ENCODE data around the gene PPP1CA. TPM values are rescaled to one million over a fixed set of nuclear protein-coding genes. Genes with fewer than 3 reads are reported as not detected.

The PPP1CA gene
- total and polyA plus RNA-seq, 4 donors, result 62.4 to 92.9 (median 75.9) TPM

GRCh38 chr11:67409781-67410368 lies 8.2 kb upstream of the PPP1CA start:
- Histone ChIP-seq H3K9ac (ENCODE audit: low read depth in 1 of 2, low read length in 2 of 2) (no peak overlapping the region), H3K9me3 (ENCODE audit: control insufficient read depth in 4 of 4, low read length in 3 of 4) (no peaks in the 10 kb centered on the region), H3K27me3 (ENCODE audit: control insufficient read depth in 4 of 4, insufficient read depth in 4 of 4, low read length in 3 of 4) (no peaks in the 10 kb centered on the region), H3K4me3 (ENCODE audit: low read depth in 1 of 3, low read length in 3 of 3) (no peak overlapping the region), H3K27ac (ENCODE audit: low read depth in 1 of 2, low read length in 2 of 2) (peak overlapping the region in 1 of 2 donors; percentile 5), H3K36me3 (ENCODE audit: control insufficient read depth in 4 of 4, insufficient read depth in 3 of 4, low read depth in 1 of 4, low read length in 3 of 4) (no peaks in the 10 kb centered on the region), H3K4me1 (ENCODE audit: control insufficient read depth in 4 of 4, insufficient read depth in 4 of 4, low read length in 3 of 4) (peaks cover 0 to 4% (median 0%) of the 10 kb centered on the region in 4 donors)
- 27% methylated on average over 13 of the region's 13 CpGs for WGBS
- TF ChIP-seq SP1 (IDR thresholded peaks at IDR 0.05) (no peak), RAD21 (IDR thresholded peaks at IDR 0.05) (no peak), ZBTB33 (IDR thresholded peaks at IDR 0.05) (no peak), EGR1 (IDR thresholded peaks at IDR 0.05; ENCODE audit: low read depth in 2 of 2) (no peak), FOXA2 (IDR thresholded peaks at IDR 0.05) (no peak)
- TF ChIP-seq, protein P1, sequence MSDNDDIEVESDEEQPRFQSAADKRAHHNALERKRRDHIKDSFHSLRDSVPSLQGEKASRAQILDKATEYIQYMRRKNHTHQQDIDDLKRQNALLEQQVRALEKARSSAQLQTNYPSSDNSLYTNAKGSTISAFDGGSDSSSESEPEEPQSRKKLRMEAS (IDR thresholded peaks at IDR 0.05), result no peak
- no peak for DNase-seq (ENCODE audit: low spot score)

GRCh38 chr11:67409261-67409666 lies 7.6 kb upstream of the PPP1CA start:
- Histone ChIP-seq H3K9ac (ENCODE audit: low read depth in 1 of 2, low read length in 2 of 2) (no peak overlapping the region), H3K9me3 (ENCODE audit: control insufficient read depth in 4 of 4, low read length in 3 of 4) (no peaks in the 10 kb centered on the region), H3K27me3 (ENCODE audit: control insufficient read depth in 4 of 4, insufficient read depth in 4 of 4, low read length in 3 of 4) (no peaks in the 10 kb centered on the region), H3K27ac (ENCODE audit: low read depth in 1 of 2, low read length in 2 of 2) (no peak overlapping the region), H3K36me3 (ENCODE audit: control insufficient read depth in 4 of 4, insufficient read depth in 3 of 4, low read depth in 1 of 4, low read length in 3 of 4) (no peaks in the 10 kb centered on the region), H3K4me1 (ENCODE audit: control insufficient read depth in 4 of 4, insufficient read depth in 4 of 4, low read length in 3 of 4) (peaks cover 0 to 3% (median 0%) of the 10 kb centered on the region in 4 donors), H3K4me3 (ENCODE audit: low read depth in 1 of 3, low read length in 3 of 3) (no peak overlapping the region)
- no peak for DNase-seq (ENCODE audit: low spot score)
- WGBS, result 61% methylated on average over 24 of the region's 24 CpGs
- no peak for TF ChIP-seq JUND (IDR thresholded peaks at IDR 0.05)
- no peak for TF ChIP-seq YY1 (IDR thresholded peaks at IDR 0.05)
- no peak for TF ChIP-seq RXRA (IDR thresholded peaks at IDR 0.05)
- no peak for TF ChIP-seq ATF3 (IDR thresholded peaks at IDR 0.05)
- no peak for TF ChIP-seq EGR1 (IDR thresholded peaks at IDR 0.05; ENCODE audit: low read depth in 2 of 2)
- TF ChIP-seq HNF4G (IDR thresholded peaks at IDR 0.05), result no peak
- no peak for TF ChIP-seq HNF4A (conservative IDR thresholded peaks at IDR 0.05)
- no peak for TF ChIP-seq NR2F2 (IDR thresholded peaks at IDR 0.05)
- TF ChIP-seq ZBTB33 (IDR thresholded peaks at IDR 0.05), result no peak

Measured in liver (tissue), 9 donors.